Superior temporal gyrus (tissue), 1 donor: ENCODE data around the gene XPOT.
A peak's percentile ranks its signal among the peaks of the same experiment; 100 is the strongest.

Source experiments
- DNase-seq: peaks from one replicate; pipeline ENCODE4 v3.0.0-alpha.2; 2016; ENCODE audit errors: extremely low spot score

The XPOT gene

GRCh38 chr12:64427988-64428387 is 23.8 kb downstream of the XPOT start:
- no peak for DNase-seq

GRCh38 chr12:64428956-64429355 is 24.8 kb downstream of the XPOT start:
- DNase-seq: no peak

GRCh38 chr12:64430886-64431285 is 26.7 kb downstream of the XPOT start:
- DNase-seq: no peak

GRCh38 chr12:64431791-64432190 is 27.6 kb downstream of the XPOT start:
- DNase-seq: no peak

GRCh38 chr12:64433915-64434314 is 29.7 kb downstream of the XPOT start:
- no peak for DNase-seq

GRCh38 chr12:64440100-64440499 is 35.9 kb downstream of the XPOT start:
- no peak for DNase-seq

- no peak for DNase-seq
Measured at GRCh38 chr12:64445490-64445889, 41.3 kb downstream of the XPOT start.

- DNase-seq: no peak
Measured at GRCh38 chr12:64446295-64446694, 42.1 kb downstream of the XPOT start.

GRCh38 chr12:64450057-64450640 is 46.0 kb downstream of the XPOT start:
- no peak for DNase-seq

GRCh38 chr12:64450711-64451486 is 46.7 kb downstream of the XPOT start:
- DNase-seq: peak; percentile 53

GRCh38 chr12:64451687-64452558 is 47.7 kb downstream of the XPOT start, which contains the start of gene TBK1:
TSS of gene TBK1 (plus strand) at chr12:64452120. CDS start at chr12:64455871, 3,751 bp downstream.
- DNase-seq: peak; percentile 90

- DNase-seq: peak; percentile 52
Measured at GRCh38 chr12:64452559-64453329, 48.6 kb downstream of the XPOT start.

GRCh38 chr12:64455506-64455905 is 51.3 kb downstream of the XPOT start:
- no peak for DNase-seq

GRCh38 chr12:64456119-64456518 is 51.9 kb downstream of the XPOT start:
- DNase-seq: no peak

GRCh38 chr12:64457032-64457431 is 52.8 kb downstream of the XPOT start:
- DNase-seq: no peak

GRCh38 chr12:64457466-64457865 is 53.3 kb downstream of the XPOT start:
- DNase-seq: no peak

- DNase-seq: no peak
Measured at GRCh38 chr12:64457923-64458322, 53.7 kb downstream of the XPOT start.

- DNase-seq: no peak
Measured at GRCh38 chr12:64459394-64459891, 55.3 kb downstream of the XPOT start.

GRCh38 chr12:64461634-64462414 is 57.6 kb downstream of the XPOT start:
- DNase-seq: peak; percentile 35

- no peak for DNase-seq
Measured at GRCh38 chr12:64466178-64466577, 62.0 kb downstream of the XPOT start.

GRCh38 chr12:64468966-64469365 is 64.8 kb downstream of the XPOT start:
- DNase-seq: no peak
